Astrocyte of the hippocampus (primary cell): Measurements from ENCODE around the gene ANAPC5.
"Not testable (repeated sequence)": the region's sequence is repeated elsewhere in the genome, so short reads cannot be mapped to it uniquely, and the experiment has no call there.

Source experiments
- DNase-seq: peaks from one replicate; pipeline ENCODE4 v3.0.0; 2011; ENCODE audit warnings: low read depth, low spot score

The ANAPC5 gene

DNA sequence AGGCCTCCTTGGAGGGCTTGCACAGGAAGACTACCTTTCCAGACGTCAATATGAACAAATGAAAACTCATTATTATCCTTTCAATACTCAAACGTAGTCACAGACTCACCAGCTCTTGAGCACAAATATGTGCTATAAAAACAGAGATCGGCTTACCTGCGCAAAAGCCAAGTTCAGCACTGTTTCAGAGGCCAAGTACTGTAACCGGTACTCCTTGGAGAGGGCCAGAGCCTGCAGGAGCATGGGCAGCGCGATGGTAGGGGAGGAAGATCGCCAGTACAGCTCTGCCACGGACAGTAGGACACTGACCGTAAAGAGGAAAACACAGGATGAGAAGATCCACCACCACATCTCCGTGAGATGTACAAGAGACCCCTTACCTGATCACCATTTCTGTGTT, 34.1 kb downstream of the ANAPC5 start:
- no peak for DNase-seq

DNA sequence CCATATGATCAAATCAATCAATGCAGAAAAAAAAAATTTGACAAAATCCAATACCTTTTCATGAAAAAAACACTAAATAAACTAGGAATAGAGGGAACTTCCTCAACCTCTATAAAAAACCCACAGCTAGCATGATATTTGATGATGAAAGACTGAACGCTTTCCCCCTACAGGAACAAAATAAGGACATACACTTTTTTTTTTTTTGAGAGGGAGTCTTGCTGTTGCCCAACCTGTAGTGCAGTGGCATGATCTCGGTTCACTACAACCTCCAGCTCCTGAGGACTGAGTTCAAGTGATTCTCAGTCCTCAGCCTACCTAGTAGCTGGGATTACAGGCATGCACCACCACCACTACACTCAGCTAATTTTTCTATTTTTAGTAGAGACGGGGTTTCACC, 37.8 kb downstream of the ANAPC5 start:
- DNase-seq = no peak

DNA sequence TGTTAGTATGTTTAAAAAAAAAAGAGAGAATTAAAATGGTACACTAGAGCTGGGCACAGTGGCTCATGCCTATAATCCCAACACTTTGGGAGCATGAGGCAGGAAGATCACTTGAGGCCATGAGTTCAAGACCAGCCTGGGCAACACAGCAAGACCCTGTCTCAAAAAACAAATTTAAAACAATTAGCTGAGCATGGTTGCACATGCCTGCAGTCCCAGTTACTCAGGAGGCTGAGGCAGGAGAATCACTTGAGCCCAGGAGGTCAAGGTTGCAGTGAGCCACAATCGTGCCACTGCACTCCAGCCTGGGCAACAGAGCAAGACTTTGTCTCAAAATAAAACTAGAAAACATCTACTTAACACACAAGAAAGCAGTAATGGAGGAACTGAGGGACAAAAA, 42.0 kb downstream of the ANAPC5 start:
- not testable (repeated sequence) for DNase-seq

DNA sequence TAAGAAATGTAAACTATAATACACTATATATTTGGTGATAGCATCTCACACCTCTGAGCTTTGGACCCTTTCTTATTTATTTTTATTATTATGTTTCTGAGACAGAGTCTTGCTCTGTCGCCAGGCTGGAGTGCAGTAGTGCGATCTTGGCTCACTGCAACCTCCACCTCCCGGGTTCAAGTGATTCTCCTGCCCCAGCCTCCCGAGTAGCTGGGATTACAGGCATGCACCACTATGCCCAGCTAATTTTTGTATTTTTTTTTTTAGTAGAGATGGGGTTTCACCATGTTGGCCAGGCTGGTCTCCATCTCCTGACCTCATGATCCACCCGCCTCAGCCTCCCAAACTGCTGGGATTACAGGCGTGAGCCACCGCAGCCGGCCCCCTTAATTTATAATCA, 44.8 kb downstream of the ANAPC5 start:
- not testable (repeated sequence) for DNase-seq

DNA sequence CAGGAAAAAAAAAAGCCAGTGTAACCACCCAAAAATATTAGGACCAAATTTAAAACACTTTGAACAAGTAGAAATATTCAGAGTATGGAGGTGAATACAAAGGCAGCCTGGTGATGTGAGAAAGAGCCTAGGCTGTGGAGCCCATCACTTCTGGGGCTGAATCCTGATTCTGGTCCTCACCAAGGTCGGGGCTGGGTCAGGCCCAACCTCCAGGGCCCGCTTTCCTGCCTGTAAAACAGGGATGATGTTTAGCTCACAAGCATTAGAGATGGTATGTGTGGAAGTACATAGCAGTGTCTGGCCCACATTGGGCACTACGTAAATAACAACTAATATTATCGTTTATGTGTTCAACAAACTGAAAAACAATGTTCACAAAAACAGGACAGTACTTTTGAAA, 47.9 kb downstream of the ANAPC5 start:
- DNase-seq = no peak

DNA sequence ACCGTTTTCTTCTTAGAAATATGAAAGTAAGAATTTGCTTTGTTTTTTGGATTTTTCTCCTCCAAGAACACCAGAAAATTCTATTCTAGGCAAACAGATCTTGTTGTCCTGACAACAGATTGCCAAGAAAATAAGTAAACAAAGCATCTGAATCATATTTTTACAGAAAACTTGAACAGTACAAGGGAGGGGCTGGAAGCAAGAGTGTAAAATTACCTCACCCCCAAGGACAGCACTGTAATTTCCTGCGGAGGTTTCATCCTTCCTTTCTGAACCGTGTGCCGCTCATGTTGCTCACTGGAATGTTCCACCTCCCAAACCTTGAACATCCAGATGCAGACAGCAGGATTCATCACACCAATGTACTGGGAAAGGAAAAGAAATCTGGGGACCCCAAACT, 50.3 kb downstream of the ANAPC5 start:
- no peak for DNase-seq

DNA sequence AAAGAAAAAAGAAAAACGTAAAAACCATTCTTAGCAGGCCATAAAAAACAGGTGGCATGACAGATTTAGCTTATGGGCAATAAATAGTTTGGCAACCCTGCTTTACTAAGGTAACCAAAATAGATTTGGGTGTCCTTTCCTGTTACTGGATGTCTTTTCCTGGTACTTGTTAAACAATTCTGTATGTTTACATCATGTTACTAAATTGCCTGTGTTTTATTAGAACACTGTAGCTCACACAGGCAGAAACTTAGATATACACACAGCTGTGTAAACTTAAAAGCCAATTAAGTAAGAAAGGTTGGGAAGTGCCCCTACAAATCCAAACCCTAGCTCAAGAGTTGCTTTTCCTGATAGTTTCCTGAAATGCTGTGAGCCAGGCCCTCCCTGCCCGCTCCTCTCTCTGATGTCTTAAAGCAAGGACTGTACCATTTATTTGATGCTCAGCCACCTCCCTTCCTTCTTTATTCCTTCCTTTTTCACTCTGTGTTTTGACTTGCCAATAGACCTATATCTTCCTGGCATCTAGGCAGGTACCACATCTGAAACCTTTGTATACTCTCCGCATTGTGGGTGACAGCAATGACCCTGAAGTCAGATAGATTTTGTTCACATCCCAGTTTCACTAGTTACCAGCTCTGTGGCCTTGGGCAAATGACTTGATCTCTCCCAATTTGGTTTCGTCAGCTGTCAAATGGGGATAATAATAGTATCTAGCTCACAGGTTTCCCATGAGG, 52.0 kb downstream of the ANAPC5 start:
- DNase-seq = no peak

DNA sequence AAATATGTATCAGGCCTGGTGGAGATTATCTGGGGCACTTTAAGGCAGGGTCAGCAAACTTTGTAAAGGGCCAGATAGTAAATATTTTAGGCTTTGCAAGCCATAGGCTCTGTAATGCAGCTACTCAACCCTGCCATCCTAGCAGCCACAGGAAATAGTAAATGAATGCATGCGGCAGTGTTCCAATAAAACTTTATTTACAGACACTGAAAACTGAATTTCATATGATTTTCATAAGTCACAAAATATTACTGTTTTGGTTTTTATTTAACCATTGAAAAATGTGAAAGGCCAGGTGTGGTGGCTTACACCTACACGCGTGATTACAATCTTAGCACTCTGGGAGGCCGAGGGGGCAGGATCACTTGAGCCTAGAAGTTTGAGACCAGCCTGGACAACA, 52.5 kb downstream of the ANAPC5 start:
- no peak for DNase-seq

DNA sequence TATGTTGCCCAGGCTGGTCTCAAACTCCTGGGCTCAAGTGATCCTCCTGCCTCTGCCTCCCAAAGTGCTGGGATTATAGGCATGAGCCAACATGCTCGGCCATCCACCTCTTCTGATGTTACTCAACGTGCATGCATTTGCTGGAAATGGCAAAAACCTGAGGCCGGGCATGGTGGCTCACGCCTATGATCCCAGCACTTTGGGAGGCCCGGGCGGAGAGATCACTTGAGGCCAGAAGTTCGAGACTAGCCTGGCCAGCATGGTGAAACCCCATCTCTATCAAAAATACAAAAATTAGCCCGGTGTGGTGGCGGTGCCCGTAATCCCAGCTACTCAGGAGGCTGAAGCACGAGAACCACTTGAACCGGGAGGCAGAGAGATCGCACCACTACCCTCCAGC, 53.8 kb downstream of the ANAPC5 start:
- not testable (repeated sequence) for DNase-seq

DNA sequence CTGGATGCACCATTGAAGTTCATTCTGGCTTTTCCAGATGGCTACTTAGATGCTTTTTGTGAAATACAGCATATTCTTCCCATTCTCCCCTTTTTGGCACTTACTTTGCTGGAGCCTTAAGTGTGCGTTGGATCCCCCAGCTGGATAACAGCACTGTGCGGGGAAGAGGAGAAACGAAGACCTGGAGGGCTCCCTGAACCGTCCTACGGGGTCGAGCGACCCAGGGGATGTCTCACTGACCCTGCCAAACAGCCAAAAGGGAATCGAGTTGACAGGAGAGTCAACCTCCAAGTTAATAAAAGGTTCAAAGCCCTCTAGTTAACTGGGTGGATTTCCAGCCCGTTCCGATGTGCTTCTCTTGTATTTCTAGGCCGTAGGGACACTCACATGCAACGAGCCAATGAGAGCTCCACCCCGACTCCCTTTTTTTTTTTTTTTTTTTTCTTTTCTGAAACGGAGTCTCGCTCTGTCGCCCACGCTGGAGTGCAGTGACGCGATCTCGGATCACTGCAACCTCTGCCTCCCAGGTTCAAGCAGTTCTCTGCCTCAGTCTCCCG, 54.7 kb downstream of the ANAPC5 start:
- peak; percentile 36 for DNase-seq

DNA sequence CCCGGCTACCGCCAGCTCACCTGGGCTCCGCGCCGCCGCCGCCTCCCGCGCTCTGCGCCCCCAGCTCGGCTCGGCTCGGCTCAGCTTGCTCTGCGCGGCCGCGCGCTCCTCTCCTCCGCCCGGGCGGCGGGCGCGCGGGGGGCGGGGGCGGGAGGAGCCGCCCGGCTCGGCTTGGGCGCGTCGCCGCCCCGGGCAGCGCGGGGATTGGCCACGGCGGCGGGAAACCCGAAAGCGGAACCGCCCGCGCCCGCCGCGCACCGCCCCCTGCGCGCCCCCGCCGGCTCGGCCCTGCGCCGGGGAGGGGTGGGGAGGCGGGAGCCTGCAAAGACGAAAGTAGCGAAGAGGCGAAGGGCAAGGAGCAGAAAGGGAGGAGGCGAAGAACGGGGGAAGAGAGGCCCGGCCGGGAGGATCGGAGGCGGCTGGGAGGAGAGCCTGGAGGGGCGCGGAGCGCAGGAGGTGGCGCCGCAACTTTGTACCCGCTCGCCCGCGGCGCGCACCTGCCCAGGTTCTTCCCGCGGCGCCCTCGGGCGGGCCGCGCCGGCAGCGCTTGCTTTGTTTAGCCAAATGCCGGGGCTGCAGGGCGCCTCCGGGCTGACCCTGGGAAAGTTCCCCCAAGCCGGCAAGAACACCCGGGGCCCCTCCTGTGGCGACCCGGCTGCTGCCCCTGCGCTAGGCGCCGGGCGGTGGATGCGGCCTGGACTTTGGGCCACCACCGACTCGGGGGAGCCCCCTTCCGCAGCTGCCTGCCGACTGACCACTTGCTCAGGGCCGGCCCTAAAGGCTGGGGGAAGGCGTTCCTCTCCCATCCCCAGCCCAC, 55.4 kb downstream of the ANAPC5 start, which contains the start of gene CAMKK2:
TSS of gene CAMKK2 (minus strand) at position 92 of the 817 bp plus-strand sequence. CDS start 22,183 bp downstream, outside the sequence.
- DNase-seq = peak; percentile 96

DNA sequence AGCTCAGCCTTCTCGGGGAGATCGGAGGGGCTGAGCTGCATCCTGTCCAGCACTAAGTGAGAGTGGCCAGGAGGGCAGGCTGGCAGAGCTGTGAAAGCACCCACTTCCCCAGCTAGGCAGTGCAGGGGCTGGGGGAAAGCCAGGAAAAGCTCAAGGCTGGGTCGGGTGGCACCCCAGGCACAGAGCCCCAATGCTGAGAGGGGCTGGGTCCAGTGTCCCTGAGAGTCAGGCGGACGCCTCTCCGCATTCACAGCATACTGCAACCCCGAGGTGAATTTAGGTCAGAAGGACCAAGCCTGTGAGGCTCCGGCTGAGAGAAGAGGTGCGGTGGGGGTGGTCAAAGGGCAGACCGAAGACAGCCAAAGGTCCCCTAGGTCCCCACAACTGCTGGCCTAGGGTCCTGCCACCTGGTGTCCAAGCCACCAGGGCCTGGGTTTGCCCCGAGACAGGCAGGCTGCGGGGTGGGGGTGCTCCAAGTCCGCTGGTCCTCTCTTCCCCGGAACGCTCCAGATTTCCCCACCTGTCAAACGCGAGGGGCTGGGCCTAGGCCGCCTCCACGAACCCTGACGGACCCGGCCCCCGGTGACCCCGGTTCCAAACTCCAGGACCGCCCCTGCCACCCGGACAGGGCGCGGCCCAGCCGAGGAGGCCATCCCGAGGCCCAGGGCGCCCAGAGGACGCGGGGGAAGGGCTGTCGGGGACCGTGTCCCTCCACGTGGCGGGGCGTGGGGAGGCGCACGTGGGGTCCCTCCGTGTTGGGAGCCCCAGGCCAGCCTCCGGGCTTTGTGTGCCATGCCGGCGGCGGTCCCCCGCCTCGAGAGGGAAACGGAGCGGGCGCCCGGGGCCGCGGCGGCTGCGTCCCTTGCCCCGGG, 56.2 kb downstream of the ANAPC5 start:
- peak; percentile 42 for DNase-seq

DNA sequence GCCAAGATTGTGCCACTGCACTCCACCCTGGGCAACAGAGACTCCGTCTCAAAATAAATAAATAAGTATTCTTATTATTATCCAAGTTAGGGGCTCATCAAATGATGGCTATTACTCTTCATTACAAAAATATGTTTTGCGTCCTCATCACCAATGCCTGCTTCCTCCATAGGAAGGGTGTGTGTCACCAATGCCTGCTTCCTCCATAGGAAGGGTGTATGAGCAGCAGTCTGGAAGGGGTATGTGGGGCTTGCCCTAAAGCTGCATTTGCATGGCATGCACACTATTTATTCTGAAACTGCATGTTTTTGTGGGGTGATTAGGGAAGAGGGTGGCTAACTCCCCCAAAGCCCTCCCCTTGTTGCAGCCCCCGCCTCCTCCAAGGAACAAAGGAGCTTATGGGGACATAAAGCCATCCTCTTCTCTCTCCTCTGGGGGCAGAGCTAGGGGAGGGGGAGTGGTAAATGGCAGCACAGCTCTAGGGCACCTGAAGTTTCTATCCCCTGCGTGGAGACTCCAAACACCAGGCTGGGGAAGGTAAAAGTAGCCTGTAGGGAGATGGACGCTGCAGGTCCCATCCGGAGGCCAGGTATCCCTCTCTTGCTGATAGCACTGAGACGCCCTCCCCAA, 57.0 kb downstream of the ANAPC5 start:
- DNase-seq = no peak

DNA sequence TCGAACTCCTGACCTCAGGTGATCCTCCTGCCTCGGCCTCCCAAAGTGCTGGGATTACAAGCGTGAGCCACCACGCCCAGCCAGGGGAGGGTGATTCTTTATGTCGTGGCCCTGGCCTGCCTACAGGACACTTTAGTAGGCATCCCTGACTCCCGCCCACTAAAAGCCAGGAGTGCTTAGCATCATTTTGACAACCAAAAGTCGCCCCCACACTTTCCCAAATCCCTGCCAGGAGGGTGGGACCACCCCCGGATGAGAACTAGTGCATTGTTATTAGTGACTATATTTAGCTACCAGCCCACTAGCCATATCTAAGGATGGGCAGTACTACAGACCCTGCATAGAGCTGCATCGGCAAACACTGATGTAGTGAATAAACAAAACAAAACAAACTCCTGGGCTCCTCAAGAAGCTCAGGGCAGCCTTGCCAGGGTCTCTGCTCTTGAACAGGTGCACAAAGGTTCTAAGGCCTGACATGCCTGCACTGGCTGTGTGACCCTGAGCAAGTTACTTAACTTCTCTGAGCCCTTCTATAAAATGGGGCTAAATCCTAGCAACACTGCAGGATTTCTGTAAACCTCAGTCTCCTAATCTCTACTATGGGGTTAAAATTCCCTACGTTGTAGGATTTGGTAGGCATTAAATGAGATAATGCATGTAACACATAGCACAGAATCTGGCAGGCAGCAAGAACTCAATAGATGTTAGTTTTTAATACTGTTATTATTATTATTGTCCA, 57.9 kb downstream of the ANAPC5 start:
- no peak for DNase-seq

DNA sequence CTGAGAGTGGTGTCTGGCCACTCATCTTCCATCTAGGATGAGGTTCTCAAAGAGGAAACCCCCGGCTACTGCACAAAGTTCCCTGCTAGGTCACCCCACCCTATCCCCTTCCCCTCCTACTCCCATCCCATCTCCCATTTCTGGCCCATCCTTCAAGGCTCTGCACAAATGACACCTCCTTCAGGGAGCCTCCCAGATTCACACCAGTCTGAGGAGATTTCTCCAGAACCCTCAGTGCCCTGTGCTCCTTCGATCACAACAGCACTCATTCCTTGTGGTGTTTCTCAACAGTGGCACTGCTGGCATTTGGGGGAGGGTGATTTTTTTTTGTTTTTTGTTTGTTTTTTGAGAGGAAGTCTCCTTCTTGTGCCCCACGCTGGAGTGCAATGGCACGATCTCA, 58.6 kb downstream of the ANAPC5 start:
- DNase-seq = no peak

DNA sequence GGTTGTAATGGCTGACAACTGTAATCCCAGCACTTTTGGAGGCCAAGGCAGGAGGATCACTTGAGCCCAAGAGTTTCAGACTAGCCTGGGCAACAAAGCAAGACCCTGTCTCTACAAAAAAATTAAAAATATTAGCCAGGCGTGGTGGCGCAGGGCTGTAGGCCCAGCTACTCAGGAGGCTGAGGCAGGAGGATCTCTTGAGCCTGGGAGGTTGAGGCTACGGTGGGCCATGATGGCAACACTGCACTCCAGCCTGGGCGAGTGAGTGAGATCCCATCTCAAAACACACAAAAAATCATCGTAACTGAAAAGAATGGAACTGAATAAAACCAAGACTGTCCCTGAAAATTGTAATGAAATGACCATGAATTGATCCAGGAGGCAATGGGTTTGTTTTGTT, 61.8 kb downstream of the ANAPC5 start:
- no peak for DNase-seq

DNA sequence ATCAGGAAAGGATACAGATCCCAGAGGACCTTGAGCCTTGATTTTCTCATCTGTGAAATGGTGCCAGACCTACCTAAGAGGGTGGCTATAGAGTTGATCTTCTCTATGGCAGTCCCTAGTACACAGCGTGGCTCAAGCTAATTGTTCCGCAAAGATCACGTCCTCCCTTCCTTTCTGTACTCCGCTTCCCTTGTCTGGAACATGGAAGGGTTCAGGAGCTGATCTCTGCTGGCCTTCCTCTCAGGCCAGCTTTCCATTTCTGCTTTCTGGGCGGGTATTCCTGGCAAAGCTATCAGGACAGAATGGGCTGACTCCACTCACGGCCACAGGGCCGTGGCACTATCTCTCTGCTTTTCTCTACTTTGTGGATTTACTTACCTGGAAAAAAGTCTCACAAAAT, 62.2 kb downstream of the ANAPC5 start:
- DNase-seq = no peak

DNA sequence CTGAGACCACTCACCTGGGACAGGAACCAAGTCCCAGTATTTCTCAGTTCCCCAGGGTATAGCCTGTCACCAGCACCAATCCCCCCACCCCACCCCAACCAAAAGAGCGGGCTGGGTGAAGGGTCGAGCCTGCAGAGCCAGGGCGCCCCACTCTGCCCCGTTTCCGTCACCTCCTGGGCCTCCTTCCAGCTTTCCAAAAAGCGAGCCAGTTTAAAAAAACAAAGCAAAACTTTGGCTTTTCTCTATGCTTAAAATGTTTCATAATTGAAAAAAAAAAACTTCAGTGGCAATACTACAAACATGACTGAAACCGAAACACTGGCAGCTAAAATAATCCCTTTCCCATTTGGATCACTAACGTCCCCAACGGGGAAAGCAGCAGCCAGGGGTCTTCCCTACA, 63.2 kb downstream of the ANAPC5 start:
- DNase-seq = no peak

DNA sequence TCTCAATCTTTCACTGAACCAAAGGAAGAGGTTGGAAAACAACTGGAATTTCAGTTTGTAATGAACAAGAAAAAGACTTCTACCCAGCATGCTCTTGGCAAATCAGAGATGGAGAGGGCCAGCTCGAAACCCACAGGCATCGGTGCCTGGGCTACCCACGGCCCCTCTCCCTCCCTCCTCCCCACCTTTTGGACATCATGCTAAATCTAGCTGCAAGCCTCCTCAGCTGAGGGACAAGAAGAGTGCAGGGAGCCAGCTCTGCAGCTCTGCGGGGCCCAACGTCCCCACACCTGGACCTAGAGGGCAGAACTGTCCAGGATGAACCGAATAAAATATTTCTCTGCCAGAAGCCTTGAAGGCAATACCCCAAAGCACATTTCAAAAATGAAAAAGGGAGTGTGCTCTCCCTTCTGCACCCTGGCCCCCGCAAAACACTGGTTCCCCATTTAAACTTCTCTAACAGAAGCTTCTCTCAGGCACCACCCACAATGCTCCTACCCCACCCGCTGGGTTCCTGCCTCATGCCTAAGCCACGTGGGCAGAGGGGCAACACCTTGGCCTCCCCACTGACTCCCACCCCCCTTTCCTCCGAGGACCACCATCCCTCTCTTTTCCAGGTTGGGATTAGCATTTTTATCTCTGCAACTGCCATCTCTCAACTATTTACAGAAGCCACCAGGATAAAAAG, 63.9 kb downstream of the ANAPC5 start:
- DNase-seq = no peak
